Transverse colon (tissue), 4 donors: ENCODE results near the gene MATN1. TPM values are rescaled to one million over a fixed set of nuclear protein-coding genes. Genes with fewer than 3 reads are reported as not detected.

Experiments
- DNase-seq: peaks from one replicate; pipeline ENCODE4 v3.0.0-alpha.2; 2019
- H3K27ac ChIP-seq, 4 donors: fragments of 200-600 bp; sonication (generic); 2 replicates each; pipeline ENCODE4 v1.5.1; 2016 to 2018; ENCODE audit warnings: inconsistent platforms in 4 of 4
- H3K27me3 ChIP-seq: fragments of 200-600 bp; sonication (generic); 2 replicates; pipeline ENCODE4 v1.5.1; 2017; ENCODE audit warnings: inconsistent platforms
- H3K36me3 ChIP-seq, 4 donors: fragments of 200-600 bp; sonication (generic); 2 replicates each; pipeline ENCODE4 v1.5.1; 2017 to 2019; ENCODE audit warnings: inconsistent platforms in 4 of 4
- H3K4me1 ChIP-seq, 4 donors: fragments of 200-600 bp; sonication (generic); 2 replicates each; pipeline ENCODE4 v1.5.1; 2017 to 2020; ENCODE audit warnings: inconsistent platforms in 4 of 4
- H3K4me3 ChIP-seq, 4 donors: fragments of 200-600 bp; sonication (generic); 1 replicate in 1 of 4; 2 replicates in 3 of 4; pipeline versions ENCODE4 v1.5.1 to v1.6.1; 2017 to 2019; ENCODE audit warnings: inconsistent platforms in 4 of 4
- H3K9me3 ChIP-seq, 2 donors: fragments of 200-600 bp; sonication (generic); 2 replicates each; pipeline ENCODE4 v1.5.1; 2017 to 2019; ENCODE audit warnings: inconsistent platforms in 2 of 2
- EP300 ChIP-seq: sonication (generic); formaldehyde crosslinking; IDR thresholded peaks from one replicate; pipeline ENCODE4 v1.6.1; 2017; ENCODE audit warnings: antibody characterized with exemption, low read depth
- POLR2A ChIP-seq: fragments of 450-650 bp; IDR thresholded peaks from one replicate; pipeline ENCODE4 v1.6.1; 2016; ENCODE audit warnings: antibody characterized with exemption, mild to moderate bottlenecking, moderate library complexity
- POLR2AphosphoS5 ChIP-seq, 3 donors: sonication (generic); formaldehyde crosslinking; IDR thresholded peaks; one replicate each; pipeline ENCODE4 v1.6.1; 2016; ENCODE audit warnings: antibody characterized with exemption in 3 of 3
- WGBS, 2 donors: methylation state at CpG; one replicate each; pipeline ENCODE4 v1.1.5; 2018; ENCODE audit warnings: low coverage in 1 of 2; 5-methylcytosine and 5-hydroxymethylcytosine counted together
- in situ Hi-C, 4 donors: fragments of 200-750 bp; cut with MboI; loops; one replicate each; pipeline versions ENCODE4 v1.15.0 to v1.15.1; 2017; ENCODE audit warnings: low sequenced_read_pairs in 3 of 4, low pct_ligation_motif_present in 1 of 4, low pct_unique_long_range_greater_than_20kb in 1 of 4
- intact Hi-C: fragments of 100-400 bp; cut with DNase I; formaldehyde crosslinking; loops from one replicate; pipeline ENCODE4 v1.15.1; 2023; ENCODE audit warnings: low total_unique reads
- total RNA-seq, 4 donors: library from RNA; depleted of rRNA; stranded (reverse); fragments of >200 nt; gene quantifications; one replicate each; pipeline ENCODE4 v1.1.0, GENCODE V29; 2016
- TF ChIP-seq, protein P1 (sequence below), 5 experiments: fragments of 200-600 bp in 3 of 5; fragments of 450-650 bp in 2 of 5; sonication (generic) in 3 of 5; IDR thresholded peaks; 1 replicate in 2 of 5; 2 replicates in 3 of 5; pipeline ENCODE4 v1.5.1; 2016 to 2017; ENCODE audit warnings: antibody characterized with exemption in 5 of 5, inconsistent platforms in 3 of 5, mild to moderate bottlenecking in 2 of 5, moderate library complexity in 1 of 5

Gene MATN1
- total RNA-seq, 4 donors from 2014 or later, result not detected

DNA sequence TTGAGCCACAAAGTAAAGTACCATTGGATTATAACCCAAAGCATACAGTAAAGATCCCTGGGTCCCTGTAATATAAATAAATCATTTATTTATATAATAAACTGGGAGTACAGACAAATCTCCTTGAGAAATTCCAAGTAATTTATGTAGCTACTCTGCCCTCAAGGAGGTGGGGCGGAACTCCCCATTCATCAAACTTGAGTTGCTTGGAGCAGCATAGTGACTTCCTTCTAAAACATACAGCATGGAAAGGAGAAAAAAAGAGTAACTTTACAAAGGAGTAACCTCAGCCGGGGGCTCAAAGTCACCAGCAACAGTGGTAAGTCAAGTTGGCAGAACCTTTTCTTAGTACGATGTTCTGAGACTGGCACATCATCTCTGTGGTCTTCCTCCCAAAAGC lies 29.7 kb upstream of the MATN1 start:
- intact Hi-C loops (no loop called here), in situ Hi-C loops (no loop called here)
- peak overlapping the region; percentile 73 to 84 (median 79) for H3K27ac ChIP-seq
- H3K4me1 ChIP-seq, result peaks cover 0 to 32% (median 7%) of the 10 kb centered on the region in 4 donors
- WGBS, 2 donors, result 47 to 77% methylated on average over 3 of the region's 3 CpGs
- no peaks in the 10 kb centered on the region for H3K9me3 ChIP-seq
- H3K27me3 ChIP-seq, result no peaks in the 10 kb centered on the region
- no peak for DNase-seq
- no peaks in the 10 kb centered on the region for H3K36me3 ChIP-seq
- TF ChIP-seq POLR2A (no peak), EP300 (no peak), POLR2AphosphoS5 (IDR thresholded peaks at IDR 0.05) (no peak)
- TF ChIP-seq, protein P1, sequence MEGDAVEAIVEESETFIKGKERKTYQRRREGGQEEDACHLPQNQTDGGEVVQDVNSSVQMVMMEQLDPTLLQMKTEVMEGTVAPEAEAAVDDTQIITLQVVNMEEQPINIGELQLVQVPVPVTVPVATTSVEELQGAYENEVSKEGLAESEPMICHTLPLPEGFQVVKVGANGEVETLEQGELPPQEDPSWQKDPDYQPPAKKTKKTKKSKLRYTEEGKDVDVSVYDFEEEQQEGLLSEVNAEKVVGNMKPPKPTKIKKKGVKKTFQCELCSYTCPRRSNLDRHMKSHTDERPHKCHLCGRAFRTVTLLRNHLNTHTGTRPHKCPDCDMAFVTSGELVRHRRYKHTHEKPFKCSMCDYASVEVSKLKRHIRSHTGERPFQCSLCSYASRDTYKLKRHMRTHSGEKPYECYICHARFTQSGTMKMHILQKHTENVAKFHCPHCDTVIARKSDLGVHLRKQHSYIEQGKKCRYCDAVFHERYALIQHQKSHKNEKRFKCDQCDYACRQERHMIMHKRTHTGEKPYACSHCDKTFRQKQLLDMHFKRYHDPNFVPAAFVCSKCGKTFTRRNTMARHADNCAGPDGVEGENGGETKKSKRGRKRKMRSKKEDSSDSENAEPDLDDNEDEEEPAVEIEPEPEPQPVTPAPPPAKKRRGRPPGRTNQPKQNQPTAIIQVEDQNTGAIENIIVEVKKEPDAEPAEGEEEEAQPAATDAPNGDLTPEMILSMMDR (IDR thresholded peaks at IDR 0.05), result no peak
- H3K4me3 ChIP-seq, result peak overlapping the region in 1 of 4 donors; percentile 40

DNA sequence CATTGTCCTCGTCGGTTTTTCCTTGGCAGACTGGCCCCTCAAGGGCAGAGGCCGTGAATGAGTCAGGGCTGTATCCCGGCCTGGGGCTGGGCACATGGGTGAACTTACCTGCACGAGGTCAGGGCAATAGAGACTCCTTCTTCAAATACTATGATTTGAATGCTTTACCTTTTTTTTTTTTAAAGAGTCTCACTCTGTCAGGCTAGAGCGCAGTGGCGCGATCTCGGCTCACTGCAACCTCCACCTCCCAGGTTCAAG lies 29.2 kb upstream of the MATN1 start:
- whole genome bisulfite sequencing, 2 donors, result 63 to 66% methylated on average over 6 to 9 of the region's 9 CpGs
- no peak overlapping the region for H3K4me3 ChIP-seq
- intact Hi-C loops, result no loop called here
- no peaks in the 10 kb centered on the region for H3K36me3 ChIP-seq
- H3K27me3 ChIP-seq, result no peaks in the 10 kb centered on the region
- H3K27ac ChIP-seq, result peak overlapping the region; percentile 1 to 84 (median 44)
- in situ Hi-C loops, result no loop called here
- no peaks in the 10 kb centered on the region for H3K9me3 ChIP-seq
- DNase-seq, result no peak
- TF ChIP-seq, protein P1 (IDR thresholded peaks at IDR 0.05), result no peak
- peaks cover 0 to 36% (median 6%) of the 10 kb centered on the region in 4 donors for H3K4me1 ChIP-seq

GRCh38 chr1:30751830-30752650 lies 28.7 kb upstream of the MATN1 start:
- Histone ChIP-seq H3K4me3 (no peak overlapping the region), H3K9me3 (no peaks in the 10 kb centered on the region), H3K27me3 (no peaks in the 10 kb centered on the region), H3K27ac (peak overlapping the region; percentile 7 to 84 (median 50)), H3K4me1 (peaks cover 0 to 41% (median 6%) of the 10 kb centered on the region in 4 donors), H3K36me3 (no peaks in the 10 kb centered on the region)
- intact Hi-C loops (no loop called here), in situ Hi-C loops (no loop called here)
- DNase-seq, result no peak
- TF ChIP-seq POLR2AphosphoS5 (IDR thresholded peaks at IDR 0.05) (no peak), EP300 (no peak), POLR2A (no peak)
- TF ChIP-seq, protein P1 (IDR thresholded peaks at IDR 0.05), result no peak
- WGBS, 2 donors, result 79 to 84% methylated on average over 6 to 8 of the region's 8 CpGs

- peak; percentile 21 for TF ChIP-seq POLR2A
- TF ChIP-seq POLR2AphosphoS5 (IDR thresholded peaks at IDR 0.05), result peak in 1 of 3 donors; percentile 8
- no peak for TF ChIP-seq EP300
- Histone ChIP-seq H3K4me1 (peaks cover 0 to 51% (median 13%) of the 10 kb centered on the region in 4 donors), H3K27me3 (no peaks in the 10 kb centered on the region), H3K27ac (peak overlapping the region; percentile 40 to 84 (median 56)), H3K4me3 (no peak overlapping the region), H3K9me3 (no peaks in the 10 kb centered on the region), H3K36me3 (no peaks in the 10 kb centered on the region)
- DNase-seq, result no peak
- intact Hi-C loops, result no loop called here
- in situ Hi-C loops, result no loop called here
- 65% methylated on average over 10 of the region's 10 CpGs; no CpG with 5 or more reads in 1 of the 2 donors for WGBS, 2 donors
Observed at GRCh38 chr1:30750731-30751291, 27.4 kb upstream of the MATN1 start.
